GM12874 (cell line): ENCODE results near the gene DNAAF9.

Experiments
- TF ChIP-seq, protein P1 (sequence below): IDR thresholded peaks from 2 replicates; pipeline ENCODE4 v1.5.1; 2011; ENCODE audit warnings: low read depth, mild to moderate bottlenecking, control low read depth, low read length, moderate library complexity; ENCODE audit not compliant: insufficient read depth

Gene DNAAF9

DNA sequence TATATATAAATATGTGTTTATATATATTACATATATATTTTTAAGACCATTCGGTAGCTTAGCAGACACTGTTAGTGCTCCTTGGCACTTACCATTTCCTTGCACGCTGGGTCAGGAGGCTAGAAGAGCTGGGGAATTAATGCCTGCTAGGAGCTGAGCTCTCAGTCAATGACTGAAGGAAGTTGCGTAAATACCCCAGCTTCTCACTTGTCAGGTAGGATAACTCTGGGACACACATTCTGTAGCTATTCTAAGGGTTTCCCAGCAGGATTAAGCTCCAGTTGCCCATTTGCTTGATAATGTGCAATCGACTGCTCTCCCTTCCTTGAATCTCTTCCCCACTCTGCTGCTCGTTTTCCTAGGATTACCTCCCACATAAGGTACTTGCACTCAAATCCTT, 15.7 kb upstream of the DNAAF9 start:
- TF ChIP-seq, protein P1, sequence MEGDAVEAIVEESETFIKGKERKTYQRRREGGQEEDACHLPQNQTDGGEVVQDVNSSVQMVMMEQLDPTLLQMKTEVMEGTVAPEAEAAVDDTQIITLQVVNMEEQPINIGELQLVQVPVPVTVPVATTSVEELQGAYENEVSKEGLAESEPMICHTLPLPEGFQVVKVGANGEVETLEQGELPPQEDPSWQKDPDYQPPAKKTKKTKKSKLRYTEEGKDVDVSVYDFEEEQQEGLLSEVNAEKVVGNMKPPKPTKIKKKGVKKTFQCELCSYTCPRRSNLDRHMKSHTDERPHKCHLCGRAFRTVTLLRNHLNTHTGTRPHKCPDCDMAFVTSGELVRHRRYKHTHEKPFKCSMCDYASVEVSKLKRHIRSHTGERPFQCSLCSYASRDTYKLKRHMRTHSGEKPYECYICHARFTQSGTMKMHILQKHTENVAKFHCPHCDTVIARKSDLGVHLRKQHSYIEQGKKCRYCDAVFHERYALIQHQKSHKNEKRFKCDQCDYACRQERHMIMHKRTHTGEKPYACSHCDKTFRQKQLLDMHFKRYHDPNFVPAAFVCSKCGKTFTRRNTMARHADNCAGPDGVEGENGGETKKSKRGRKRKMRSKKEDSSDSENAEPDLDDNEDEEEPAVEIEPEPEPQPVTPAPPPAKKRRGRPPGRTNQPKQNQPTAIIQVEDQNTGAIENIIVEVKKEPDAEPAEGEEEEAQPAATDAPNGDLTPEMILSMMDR: no peak

DNA sequence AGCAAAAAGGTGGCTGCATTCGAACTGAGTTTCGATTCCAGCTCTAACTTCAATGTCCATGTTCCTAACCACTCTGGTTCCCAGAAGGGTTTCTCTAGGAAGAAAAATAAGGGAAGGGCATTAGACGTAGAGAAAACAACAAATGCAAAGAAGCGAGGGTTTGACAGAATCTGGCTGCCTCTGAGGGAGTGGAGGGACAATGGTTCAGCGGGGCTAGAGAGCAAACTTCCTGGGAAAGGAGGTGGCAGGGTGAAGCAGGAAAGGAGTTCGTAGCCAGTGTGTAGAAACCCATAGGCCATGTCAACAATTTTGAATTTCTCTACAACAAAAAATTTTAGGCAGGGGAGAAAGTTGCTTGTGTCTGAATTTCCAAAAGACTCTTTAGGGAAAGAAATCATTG, 14.5 kb upstream of the DNAAF9 start:
- TF ChIP-seq, protein P1: no peak

DNA sequence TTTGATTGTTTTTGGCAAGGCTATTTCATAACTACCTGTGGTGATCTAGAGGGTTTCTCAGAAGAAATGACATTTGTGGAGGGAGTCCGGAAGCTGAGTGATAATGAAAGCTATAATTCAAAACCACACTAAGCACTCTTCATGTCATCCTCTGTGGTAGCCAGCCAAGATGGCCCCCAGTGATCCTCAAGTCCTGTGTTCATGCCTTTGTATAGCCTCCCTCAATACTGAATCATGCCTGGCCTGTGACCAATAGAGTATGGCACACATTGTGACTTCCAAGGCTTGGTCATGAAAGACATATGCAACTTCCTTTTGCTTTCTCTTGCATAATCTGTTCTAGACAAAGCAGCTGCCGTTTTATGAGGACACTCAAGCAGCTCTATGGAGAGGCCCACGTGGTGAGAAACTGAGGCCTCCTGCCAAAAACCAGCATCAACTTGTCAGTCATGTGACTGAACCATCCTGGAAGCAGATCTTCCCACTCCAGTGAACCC, 12.8 kb upstream of the DNAAF9 start:
- TF ChIP-seq, protein P1: no peak

DNA sequence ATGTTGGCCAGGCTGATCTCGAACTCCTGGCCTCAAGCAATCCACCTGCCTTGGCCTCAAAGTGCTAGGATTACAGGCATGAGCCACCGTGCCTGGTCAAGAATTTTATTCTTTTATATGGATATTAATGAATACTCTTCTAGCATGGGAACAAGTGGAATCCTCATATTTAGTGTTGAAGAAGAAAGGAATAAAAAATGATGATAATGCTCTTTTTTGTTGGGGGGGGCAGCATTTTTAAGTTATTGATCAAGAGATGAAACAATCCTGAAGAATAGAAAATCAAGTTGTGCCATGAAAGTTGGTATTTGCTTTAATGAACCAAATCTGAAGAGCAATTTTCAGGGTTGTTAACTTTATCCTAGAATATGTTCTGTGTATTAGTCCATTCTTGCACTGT, 6.7 kb upstream of the DNAAF9 start:
- TF ChIP-seq, protein P1: no peak

DNA sequence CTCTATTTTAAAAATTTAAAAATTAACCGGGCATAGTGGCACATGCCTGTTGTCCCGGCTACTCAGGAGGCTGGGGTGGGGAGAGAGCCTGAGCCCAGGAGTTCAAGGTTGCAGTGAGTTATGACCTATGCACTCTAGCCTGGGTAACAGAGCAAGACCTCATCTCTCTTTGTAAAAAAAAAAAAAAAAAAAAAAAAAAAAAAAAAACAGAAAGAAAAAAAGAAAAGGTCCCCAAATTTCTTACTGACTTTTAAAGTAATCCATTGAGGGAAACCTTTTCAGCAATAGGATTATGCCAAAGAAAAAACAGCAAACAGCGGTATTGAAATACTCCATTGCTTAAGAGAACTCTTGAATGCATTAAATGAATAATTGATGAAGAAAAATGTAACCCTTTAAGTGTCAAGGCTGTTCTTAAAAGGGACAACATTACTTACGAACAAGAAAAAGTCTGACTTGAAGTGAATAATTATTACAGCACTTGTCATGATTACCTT, 6.0 kb upstream of the DNAAF9 start:
- TF ChIP-seq, protein P1: no peak

DNA sequence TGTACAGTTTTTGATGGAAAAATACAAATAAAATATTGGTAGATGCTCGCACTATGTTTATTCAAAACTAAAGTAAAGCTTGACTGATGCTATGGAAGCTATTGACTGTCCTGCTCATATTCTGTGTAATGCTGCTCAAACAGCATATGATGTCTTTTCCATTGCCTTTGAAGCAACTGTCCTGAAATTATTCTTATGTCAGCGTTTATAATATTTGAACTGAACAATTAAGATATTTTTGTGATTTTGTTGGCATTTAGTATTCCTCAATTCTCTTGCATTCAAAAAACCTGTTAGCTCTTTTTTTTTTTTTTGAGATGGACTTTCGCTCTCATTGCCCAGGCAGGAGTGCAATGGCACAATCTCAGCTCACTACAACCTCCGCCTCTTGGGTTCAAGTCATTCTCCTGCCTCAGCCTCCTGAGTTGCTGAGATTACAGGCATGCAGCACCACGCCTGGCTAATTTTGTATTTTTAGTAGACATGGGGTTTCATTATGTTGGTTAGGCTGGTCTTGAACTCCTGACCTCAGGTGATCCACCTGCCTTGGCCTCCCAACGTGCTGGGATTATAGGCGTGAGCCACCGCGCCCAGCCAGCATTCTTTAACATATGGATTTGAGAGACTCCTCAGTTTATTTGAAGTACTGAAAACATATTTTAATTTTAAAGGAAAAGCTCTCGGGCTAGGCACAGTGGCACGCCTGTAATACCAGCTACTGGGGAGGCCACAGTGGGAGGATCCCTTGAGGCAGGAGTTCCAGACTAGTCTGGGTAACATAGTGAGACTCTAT, 5.3 kb upstream of the DNAAF9 start:
- TF ChIP-seq, protein P1: no peak

DNA sequence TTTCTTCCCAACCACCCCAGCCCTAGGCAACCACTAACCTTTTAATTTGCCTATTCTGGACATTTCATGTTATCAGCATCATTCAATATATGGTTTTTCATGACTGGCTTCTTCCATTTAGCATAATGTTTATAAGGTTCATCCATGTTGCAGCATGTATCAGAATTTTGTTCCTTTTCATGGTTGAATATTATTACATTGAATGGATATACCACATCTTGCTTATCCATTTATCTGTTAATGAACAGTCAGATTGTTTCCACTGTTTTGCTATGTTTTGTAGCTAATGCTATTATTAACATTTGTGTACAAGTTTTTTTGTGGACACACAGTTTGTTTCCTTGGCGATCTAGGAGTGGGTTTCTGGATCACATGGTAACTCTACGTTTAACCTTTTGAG, 3.0 kb upstream of the DNAAF9 start:
- TF ChIP-seq, protein P1: no peak
